Mammary epithelial cell (primary cell): ENCODE results near the gene GRID1.

Experiments
- EZH2 ChIP-seq: IDR thresholded peaks from 2 replicates; pipeline ENCODE4 v1.6.1; 2012; ENCODE audit warnings: low read length, inconsistent platforms, borderline replicate concordance
- TF ChIP-seq, protein P1 (sequence below), 2 donors: IDR thresholded peaks in 1 of 2; conservative IDR thresholded peaks in 1 of 2; 2 replicates each; pipeline ENCODE4 v1.5.1; 2011 to 2012; ENCODE audit warnings: inconsistent platforms in 2 of 2, low read length in 2 of 2, mild to moderate bottlenecking in 2 of 2, control low read depth in 1 of 2, low read depth in 1 of 2; ENCODE audit not compliant: insufficient read depth in 1 of 2; ENCODE audit errors: extremely low read depth in 1 of 2

DNA sequence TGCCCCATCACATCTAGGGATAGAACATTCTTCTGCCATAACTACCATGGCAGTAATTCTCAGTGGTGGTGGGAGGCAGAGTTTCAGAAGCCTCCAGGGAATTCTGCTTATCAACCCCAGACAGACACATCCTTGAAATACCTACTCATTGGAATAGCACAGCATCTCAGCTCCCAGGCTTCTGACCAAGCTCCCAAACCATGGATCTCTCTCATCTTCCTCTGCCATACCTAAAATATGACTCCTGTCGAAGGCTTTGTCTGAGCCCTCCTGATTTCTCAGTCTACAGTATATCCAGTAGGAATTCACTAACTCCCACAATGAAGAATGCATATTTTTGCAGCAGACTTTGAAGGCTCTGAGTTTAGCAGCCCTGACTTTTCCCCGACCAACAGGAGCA is 687.5 kb downstream of the GRID1 start:
- no peak for TF ChIP-seq EZH2
- TF ChIP-seq, protein P1, sequence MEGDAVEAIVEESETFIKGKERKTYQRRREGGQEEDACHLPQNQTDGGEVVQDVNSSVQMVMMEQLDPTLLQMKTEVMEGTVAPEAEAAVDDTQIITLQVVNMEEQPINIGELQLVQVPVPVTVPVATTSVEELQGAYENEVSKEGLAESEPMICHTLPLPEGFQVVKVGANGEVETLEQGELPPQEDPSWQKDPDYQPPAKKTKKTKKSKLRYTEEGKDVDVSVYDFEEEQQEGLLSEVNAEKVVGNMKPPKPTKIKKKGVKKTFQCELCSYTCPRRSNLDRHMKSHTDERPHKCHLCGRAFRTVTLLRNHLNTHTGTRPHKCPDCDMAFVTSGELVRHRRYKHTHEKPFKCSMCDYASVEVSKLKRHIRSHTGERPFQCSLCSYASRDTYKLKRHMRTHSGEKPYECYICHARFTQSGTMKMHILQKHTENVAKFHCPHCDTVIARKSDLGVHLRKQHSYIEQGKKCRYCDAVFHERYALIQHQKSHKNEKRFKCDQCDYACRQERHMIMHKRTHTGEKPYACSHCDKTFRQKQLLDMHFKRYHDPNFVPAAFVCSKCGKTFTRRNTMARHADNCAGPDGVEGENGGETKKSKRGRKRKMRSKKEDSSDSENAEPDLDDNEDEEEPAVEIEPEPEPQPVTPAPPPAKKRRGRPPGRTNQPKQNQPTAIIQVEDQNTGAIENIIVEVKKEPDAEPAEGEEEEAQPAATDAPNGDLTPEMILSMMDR (conservative IDR thresholded peaks at IDR 0.05 in 1 of 2, IDR thresholded peaks at IDR 0.05 in 1 of 2; ENCODE audit: extremely low read depth in 1 of 2, insufficient read depth in 1 of 2, low read depth in 1 of 2, low read length in 2 of 2): no peak
